GM19193 (cell line): ENCODE results near the gene SLA2.

ENCODE experiments used
- POLR2A ChIP-seq: IDR thresholded peaks from 4 replicates; pipeline ENCODE4 v1.6.1; 2011; ENCODE audit not compliant: insufficient read depth, insufficient read length; ENCODE audit errors: extremely low read depth

The SLA2 gene

GRCh38 chr20:36645998-36646397, at the start of gene SLA2:
SLA2 (minus strand) TSS chr20:36646196; CDS start chr20:36641335, 4,861 bp downstream.
- no peak for TF ChIP-seq POLR2A

- TF ChIP-seq POLR2A = no peak
These were observed 42.6 kb upstream of the SLA2 start for GRCh38 chr20:36688630-36689029.

GRCh38 chr20:36687850-36688249, 41.9 kb upstream of the SLA2 start:
- no peak for TF ChIP-seq POLR2A

- no peak for TF ChIP-seq POLR2A
These were observed 40.9 kb upstream of the SLA2 start for GRCh38 chr20:36686944-36687343.

GRCh38 chr20:36686504-36686903, 40.5 kb upstream of the SLA2 start:
- TF ChIP-seq POLR2A = no peak

GRCh38 chr20:36684747-36685146, 38.8 kb upstream of the SLA2 start:
- no peak for TF ChIP-seq POLR2A

- TF ChIP-seq POLR2A = no peak
These were observed 36.3 kb upstream of the SLA2 start for GRCh38 chr20:36682311-36682710.

GRCh38 chr20:36677422-36677771, 31.4 kb upstream of the SLA2 start:
- TF ChIP-seq POLR2A = no peak

- TF ChIP-seq POLR2A = no peak
These were observed 30.9 kb upstream of the SLA2 start for GRCh38 chr20:36676701-36677421.

GRCh38 chr20:36672991-36673390, 27.0 kb upstream of the SLA2 start:
- TF ChIP-seq POLR2A = no peak

- TF ChIP-seq POLR2A = no peak
These were observed 24.8 kb upstream of the SLA2 start for GRCh38 chr20:36670665-36671357.

- TF ChIP-seq POLR2A = no peak
These were observed 20.3 kb upstream of the SLA2 start for GRCh38 chr20:36666181-36666740.

- TF ChIP-seq POLR2A = no peak
These were observed 17.0 kb upstream of the SLA2 start for GRCh38 chr20:36663031-36663430.

- no peak for TF ChIP-seq POLR2A
These were observed 12.3 kb upstream of the SLA2 start for GRCh38 chr20:36658300-36658699.

GRCh38 chr20:36656733-36657132, 10.7 kb upstream of the SLA2 start:
- TF ChIP-seq POLR2A = no peak

GRCh38 chr20:36655004-36655403, 9.0 kb upstream of the SLA2 start:
- TF ChIP-seq POLR2A = no peak
